Medulla oblongata (tissue), 1 donor: ENCODE results near the gene MED12L.

Experiments used
- DNase-seq: peaks from one replicate; pipeline ENCODE4 v3.0.0-alpha.2; 2015; ENCODE audit errors: extremely low spot score

The MED12L gene

GRCh38 chr3:151297429-151297828 lies 212.0 kb downstream of the MED12L start:
- DNase-seq: no peak

- DNase-seq: no peak
Observed at GRCh38 chr3:151299006-151299405, 213.5 kb downstream of the MED12L start.

GRCh38 chr3:151300539-151300938 lies 215.1 kb downstream of the MED12L start:
- no peak for DNase-seq

GRCh38 chr3:151301787-151302186 lies 216.3 kb downstream of the MED12L start:
- no peak for DNase-seq

- no peak for DNase-seq
Observed at GRCh38 chr3:151303751-151304150, 218.3 kb downstream of the MED12L start.

GRCh38 chr3:151305060-151305774 lies 219.8 kb downstream of the MED12L start:
- peak; percentile 41 for DNase-seq

GRCh38 chr3:151305775-151306151 lies 220.3 kb downstream of the MED12L start:
- DNase-seq: no peak

GRCh38 chr3:151306168-151306810 lies 220.8 kb downstream of the MED12L start:
- DNase-seq: no peak

- DNase-seq: no peak
Observed at GRCh38 chr3:151307131-151307530, 221.7 kb downstream of the MED12L start.

- no peak for DNase-seq
Observed at GRCh38 chr3:151307583-151308488, 222.4 kb downstream of the MED12L start.

- DNase-seq: no peak
Observed at GRCh38 chr3:151309566-151309965, 224.1 kb downstream of the MED12L start.

GRCh38 chr3:151312972-151313371 lies 227.5 kb downstream of the MED12L start:
- no peak for DNase-seq

- no peak for DNase-seq
Observed at GRCh38 chr3:151314137-151314536, 228.7 kb downstream of the MED12L start.

- no peak for DNase-seq
Observed at GRCh38 chr3:151314593-151314992, 229.1 kb downstream of the MED12L start.

GRCh38 chr3:151315136-151315535 lies 229.7 kb downstream of the MED12L start:
- no peak for DNase-seq

GRCh38 chr3:151315846-151316245 lies 230.4 kb downstream of the MED12L start:
- DNase-seq: no peak

GRCh38 chr3:151316267-151316991 lies 231.0 kb downstream of the MED12L start, which contains the start of gene GPR87:
TSS of gene GPR87 (minus strand) at chr3:151316820. CDS start at chr3:151300100, 16,720 bp downstream.
- no peak for DNase-seq

- no peak for DNase-seq
Observed at GRCh38 chr3:151318313-151318712, 232.8 kb downstream of the MED12L start.

- DNase-seq: no peak
Observed at GRCh38 chr3:151318991-151319390, 233.5 kb downstream of the MED12L start.

- no peak for DNase-seq
Observed at GRCh38 chr3:151319628-151320027, 234.2 kb downstream of the MED12L start.

- no peak for DNase-seq
Observed at GRCh38 chr3:151320131-151320530, 234.7 kb downstream of the MED12L start.

GRCh38 chr3:151321526-151321925 lies 236.1 kb downstream of the MED12L start:
- DNase-seq: no peak
